Astrocyte (in vitro differentiated cells and primary cell): ENCODE measurements around the gene ZNF692. TPM values are rescaled to one million over a fixed set of nuclear protein-coding genes. Genes with fewer than 3 reads are reported as not detected.
A peak's percentile ranks its signal among the peaks of the same experiment; 100 is the strongest.

Source experiments
- DNase-seq: peaks from one replicate; pipeline ENCODE4 v3.0.0-alpha.2; 2010; ENCODE audit warnings: low read depth
- FAIRE-seq: peaks from 2 replicates; lab custom pipeline; 2011; peaks lifted over from hg19 to GRCh38; lab: Jason Lieb, UNC
- H2AFZ ChIP-seq: 2 replicates; pipeline ENCODE4 v1.6.0; 2012; ENCODE audit warnings: low read depth, low read length, inconsistent platforms
- H3K27ac ChIP-seq: 2 replicates; pipeline ENCODE4 v1.5.1; 2011; ENCODE audit warnings: low read depth, low read length, inconsistent platforms
- H3K27me3 ChIP-seq: 2 replicates; pipeline ENCODE4 v1.6.0; 2011; ENCODE audit warnings: low read length, inconsistent platforms; ENCODE audit not compliant: insufficient read depth
- H3K36me3 ChIP-seq: 2 replicates; pipeline ENCODE4 v1.5.1; 2011; ENCODE audit warnings: low read length, inconsistent platforms; ENCODE audit not compliant: insufficient read depth
- H3K4me1 ChIP-seq: 2 replicates; pipeline ENCODE4 v1.5.1; 2011; ENCODE audit warnings: low read length, inconsistent platforms; ENCODE audit not compliant: insufficient read depth
- H3K4me2 ChIP-seq: 2 replicates; pipeline ENCODE4 v1.6.0; 2012; ENCODE audit warnings: low read length, inconsistent platforms
- H3K4me3 ChIP-seq: 2 replicates; pipeline ENCODE4 v1.5.1; 2011; ENCODE audit warnings: low read depth, mild to moderate bottlenecking, low read length, inconsistent platforms; ENCODE audit not compliant: insufficient read depth
- H3K79me2 ChIP-seq: 2 replicates; pipeline ENCODE4 v1.6.0; 2012; ENCODE audit warnings: mild to moderate bottlenecking, low read length, inconsistent platforms; ENCODE audit not compliant: insufficient read depth
- H3K9ac ChIP-seq: 2 replicates; pipeline ENCODE4 v1.6.0; 2012; ENCODE audit warnings: mild to moderate bottlenecking, low read length, inconsistent platforms
- H3K9me3 ChIP-seq: 2 replicates; pipeline ENCODE4 v1.5.1; 2012; ENCODE audit warnings: low read depth, mild to moderate bottlenecking, low read length, inconsistent platforms; ENCODE audit not compliant: insufficient read depth
- H4K20me1 ChIP-seq: 2 replicates; pipeline ENCODE4 v1.6.0; 2012; ENCODE audit warnings: low read length, inconsistent platforms; ENCODE audit not compliant: insufficient read depth
- H3K27ac Mint-ChIP-seq: one replicate; pipeline ENCODE4 v1.8.0; 2021; ENCODE audit warnings: mild to moderate bottlenecking, mixed read lengths; ENCODE audit not compliant: unreplicated experiment
- H3K27me3 Mint-ChIP-seq: one replicate; pipeline ENCODE4 v1.8.0; 2021; ENCODE audit warnings: low read depth, mixed read lengths; ENCODE audit not compliant: unreplicated experiment
- H3K36me3 Mint-ChIP-seq: one replicate; pipeline ENCODE4 v1.8.0; 2021; ENCODE audit warnings: low read depth, mixed read lengths; ENCODE audit not compliant: unreplicated experiment
- H3K4me1 Mint-ChIP-seq: one replicate; pipeline ENCODE4 v1.8.0; 2021; ENCODE audit warnings: low read depth, mixed read lengths; ENCODE audit not compliant: unreplicated experiment
- H3K4me3 Mint-ChIP-seq: one replicate; pipeline ENCODE4 v1.8.0; 2021; ENCODE audit warnings: mild to moderate bottlenecking, moderate library complexity, mixed read lengths; ENCODE audit not compliant: unreplicated experiment
- H3K9me3 Mint-ChIP-seq: one replicate; pipeline ENCODE4 v1.8.0; 2021; ENCODE audit warnings: mild to moderate bottlenecking, mixed read lengths; ENCODE audit not compliant: unreplicated experiment
- CTCF ChIP-seq: IDR thresholded peaks from 2 replicates; pipeline ENCODE4 v1.5.1; 2011; ENCODE audit warnings: low read depth, mild to moderate bottlenecking, inconsistent platforms, low read length, moderate library complexity; ENCODE audit not compliant: insufficient read depth
- EZH2 ChIP-seq: IDR thresholded peaks from 2 replicates; pipeline ENCODE4 v1.6.1; 2012; ENCODE audit warnings: mild to moderate bottlenecking, low read length, inconsistent platforms; ENCODE audit not compliant: insufficient read depth
- total RNA-seq: library from RNA; stranded (reverse); gene quantifications from 2 replicates; pipeline ENCODE4 v1.2.1, GENCODE V29; 2021

ZNF692 gene
- total RNA-seq, 1 donor from 2014 or later = 41.4 TPM

GRCh38 chr1:248853663-248854375, 5.1 kb downstream of the ZNF692 start:
- DNase-seq = no peak
- peaks cover 16% of the 10 kb centered on the region for H3K4me1 ChIP-seq
- no peak overlapping the region for H2AFZ ChIP-seq
- peaks cover 3% of the 10 kb centered on the region for H3K36me3 ChIP-seq
- no peak overlapping the region for H3K9ac ChIP-seq
- H3K27ac Mint-ChIP-seq = no peak overlapping the region
- H3K27me3 Mint-ChIP-seq = no peaks in the 10 kb centered on the region
- no peaks in the 10 kb centered on the region for H3K9me3 ChIP-seq
- peaks cover 17% of the 10 kb centered on the region for H3K36me3 Mint-ChIP-seq
- no peak overlapping the region for H3K27ac ChIP-seq
- peaks cover 5% of the 10 kb centered on the region for H3K4me1 Mint-ChIP-seq
- H3K9me3 Mint-ChIP-seq = no peaks in the 10 kb centered on the region
- H3K79me2 ChIP-seq = peaks cover 14% of the 10 kb centered on the region
- no peak overlapping the region for H3K4me3 ChIP-seq
- no peak overlapping the region for H3K4me2 ChIP-seq
- FAIRE-seq = no peak
- peaks cover 33% of the 10 kb centered on the region for H4K20me1 ChIP-seq
- TF ChIP-seq EZH2 (no peak), CTCF (no peak)
- H3K4me3 Mint-ChIP-seq = no peak overlapping the region
- no peaks in the 10 kb centered on the region for H3K27me3 ChIP-seq

- Mint-ChIP-seq H3K9me3 (no peaks in the 10 kb centered on the region), H3K27me3 (no peaks in the 10 kb centered on the region), H3K36me3 (peaks cover 19% of the 10 kb centered on the region), H3K27ac (no peak overlapping the region), H3K4me3 (no peak overlapping the region), H3K4me1 (peaks cover 2% of the 10 kb centered on the region)
- Histone ChIP-seq H3K9ac (no peak overlapping the region), H3K4me2 (no peak overlapping the region), H3K4me1 (peaks cover 7% of the 10 kb centered on the region), H3K79me2 (peaks cover 6% of the 10 kb centered on the region), H3K36me3 (peaks cover 3% of the 10 kb centered on the region), H4K20me1 (peaks cover 34% of the 10 kb centered on the region), H2AFZ (no peak overlapping the region), H3K27ac (no peak overlapping the region), H3K27me3 (no peaks in the 10 kb centered on the region), H3K4me3 (no peak overlapping the region), H3K9me3 (no peaks in the 10 kb centered on the region)
- TF ChIP-seq CTCF (no peak), EZH2 (no peak)
- FAIRE-seq (no peak), DNase-seq (peak; percentile 38)
Observed at GRCh38 chr1:248852481-248853405, 6.1 kb downstream of the ZNF692 start.
